ENCODE data around the gene EDEM3.
A peak's percentile ranks its signal among the peaks of the same experiment; 100 is the strongest.

The EDEM3 gene

DNA sequence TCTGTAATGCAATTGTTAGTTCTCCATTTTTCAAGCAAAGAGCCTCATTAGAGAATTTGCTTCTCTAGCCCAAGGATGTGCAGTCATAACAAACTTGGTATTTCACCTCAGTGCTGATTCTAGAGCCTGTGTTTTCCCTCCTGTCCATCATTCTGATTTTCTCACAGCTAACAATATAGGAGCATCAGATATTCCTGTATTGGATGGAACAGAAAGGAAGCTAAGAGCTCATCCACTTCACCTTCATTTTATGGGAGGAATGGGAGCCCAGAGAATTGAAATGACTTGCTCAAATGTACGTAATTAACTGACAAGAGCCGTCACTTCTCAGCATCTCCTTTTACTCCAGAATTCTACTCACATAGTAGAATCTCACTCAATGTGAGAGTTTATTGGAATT lies 96.6 kb downstream of the EDEM3 start:
- Histone ChIP-seq H3K9me3 (ENCODE audit: insufficient read depth, low read depth, low read length) (no peaks in the 10 kb centered on the region), H2AFZ (ENCODE audit: insufficient read depth, low read length, poor library complexity) (no peak overlapping the region), H3K27ac (ENCODE audit: low read depth, low read length) (no peak overlapping the region), H3K36me3 (ENCODE audit: control insufficient read depth in 1 of 2, insufficient read depth in 2 of 2, low read length in 2 of 2) (no peaks in the 10 kb centered on the region), H3K27me3 (ENCODE audit: insufficient read depth, low read length) (no peaks in the 10 kb centered on the region), H3K4me3 (ENCODE audit: low read depth, low read length) (no peak overlapping the region), H3K79me2 (ENCODE audit: control insufficient read depth, insufficient read depth, low read length, poor library complexity) (no peaks in the 10 kb centered on the region), H3K4me2 (ENCODE audit: low read length) (no peak overlapping the region), H4K12ac (ENCODE audit: low read depth, low read length) (no peak overlapping the region), H4K91ac (ENCODE audit: low read depth, low read length) (no peak overlapping the region), H2BK120ac (ENCODE audit: insufficient read depth, low read length, poor library complexity) (no peak overlapping the region), H3K18ac (ENCODE audit: low read length) (no peak overlapping the region), H2AK5ac (ENCODE audit: low read length) (no peak overlapping the region), H3K4me1 (ENCODE audit: control insufficient read depth in 1 of 2, insufficient read depth in 2 of 2, low read length in 2 of 2) (no peaks in the 10 kb centered on the region), H2BK5ac (ENCODE audit: low read depth, low read length, poor library complexity) (no peak overlapping the region), H3K9ac (ENCODE audit: low read length) (no peak overlapping the region), H2BK12ac (ENCODE audit: low read length) (no peak overlapping the region), H4K8ac (ENCODE audit: low read depth, low read length) (no peak overlapping the region), H3K23ac (ENCODE audit: low read length) (no peak overlapping the region), H3K4ac (ENCODE audit: low read depth, low read length) (no peak overlapping the region), H3K79me1 (ENCODE audit: low read length) (no peaks in the 10 kb centered on the region), H3K14ac (ENCODE audit: low read length) (no peak overlapping the region)
- no peak for DNase-seq
- no CpG with 5 or more reads among the region's 2 CpGs for WGBS (ENCODE audit: extremely low coverage, insufficient coverage, insufficient read length)

DNA sequence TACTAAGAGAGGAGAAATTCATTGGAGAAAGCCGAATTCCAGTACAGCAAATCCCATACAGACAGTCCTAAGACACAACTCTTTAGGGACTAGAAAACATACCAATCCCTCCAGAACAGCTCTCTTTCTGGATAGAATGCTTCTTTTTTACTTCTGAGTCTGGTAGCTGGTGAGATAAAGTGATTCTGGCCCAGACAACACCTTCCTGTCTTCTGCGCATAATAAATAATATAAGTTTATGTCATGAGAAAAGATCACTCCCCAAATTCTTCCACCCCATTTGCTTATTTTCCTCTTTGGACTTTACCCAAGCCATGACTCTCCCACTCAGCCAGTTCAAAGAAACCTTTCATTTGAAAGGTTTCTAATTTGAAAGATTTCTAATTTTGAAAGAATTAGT lies 98.4 kb downstream of the EDEM3 start:
- Histone ChIP-seq H2BK12ac (ENCODE audit: low read length) (no peak overlapping the region), H2AK5ac (ENCODE audit: low read length) (no peak overlapping the region), H3K23ac (ENCODE audit: low read length) (no peak overlapping the region), H3K27me3 (ENCODE audit: insufficient read depth, low read length) (no peaks in the 10 kb centered on the region), H3K79me1 (ENCODE audit: low read length) (no peaks in the 10 kb centered on the region), H3K79me2 (ENCODE audit: control insufficient read depth, insufficient read depth, low read length, poor library complexity) (no peaks in the 10 kb centered on the region), H3K27ac (ENCODE audit: low read depth, low read length) (no peak overlapping the region), H3K9ac (ENCODE audit: low read length) (no peak overlapping the region), H3K18ac (ENCODE audit: low read length) (no peak overlapping the region), H3K4me3 (ENCODE audit: low read depth, low read length) (no peak overlapping the region), H4K91ac (ENCODE audit: low read depth, low read length) (no peak overlapping the region), H4K12ac (ENCODE audit: low read depth, low read length) (no peak overlapping the region), H3K4me1 (ENCODE audit: control insufficient read depth in 1 of 2, insufficient read depth in 2 of 2, low read length in 2 of 2) (no peaks in the 10 kb centered on the region), H2AFZ (ENCODE audit: insufficient read depth, low read length, poor library complexity) (no peak overlapping the region), H2BK5ac (ENCODE audit: low read depth, low read length, poor library complexity) (no peak overlapping the region), H4K8ac (ENCODE audit: low read depth, low read length) (no peak overlapping the region), H3K4ac (ENCODE audit: low read depth, low read length) (no peak overlapping the region), H2BK120ac (ENCODE audit: insufficient read depth, low read length, poor library complexity) (no peak overlapping the region), H3K9me3 (ENCODE audit: insufficient read depth, low read depth, low read length) (no peaks in the 10 kb centered on the region), H3K14ac (ENCODE audit: low read length) (no peak overlapping the region), H3K4me2 (ENCODE audit: low read length) (no peak overlapping the region), H3K36me3 (ENCODE audit: control insufficient read depth in 1 of 2, insufficient read depth in 2 of 2, low read length in 2 of 2) (no peaks in the 10 kb centered on the region)
- WGBS (ENCODE audit: extremely low coverage, insufficient coverage, insufficient read length) = no CpG with 5 or more reads among the region's 2 CpGs
- no peak for DNase-seq

- Histone ChIP-seq H3K27ac (ENCODE audit: low read depth, low read length) (no peak overlapping the region), H3K27me3 (ENCODE audit: insufficient read depth, low read length) (no peaks in the 10 kb centered on the region), H4K8ac (ENCODE audit: low read depth, low read length) (no peak overlapping the region), H2AK5ac (ENCODE audit: low read length) (no peak overlapping the region), H4K12ac (ENCODE audit: low read depth, low read length) (no peak overlapping the region), H3K4ac (ENCODE audit: low read depth, low read length) (no peak overlapping the region), H3K18ac (ENCODE audit: low read length) (no peak overlapping the region), H2BK120ac (ENCODE audit: insufficient read depth, low read length, poor library complexity) (no peak overlapping the region), H2AFZ (ENCODE audit: insufficient read depth, low read length, poor library complexity) (no peak overlapping the region), H3K4me1 (ENCODE audit: control insufficient read depth in 1 of 2, insufficient read depth in 2 of 2, low read length in 2 of 2) (no peaks in the 10 kb centered on the region), H4K91ac (ENCODE audit: low read depth, low read length) (no peak overlapping the region), H3K23ac (ENCODE audit: low read length) (no peak overlapping the region), H3K4me3 (ENCODE audit: low read depth, low read length) (no peak overlapping the region), H3K14ac (ENCODE audit: low read length) (no peak overlapping the region), H3K36me3 (ENCODE audit: control insufficient read depth in 1 of 2, insufficient read depth in 2 of 2, low read length in 2 of 2) (no peaks in the 10 kb centered on the region), H3K9ac (ENCODE audit: low read length) (no peak overlapping the region), H3K9me3 (ENCODE audit: insufficient read depth, low read depth, low read length) (no peaks in the 10 kb centered on the region), H3K79me1 (ENCODE audit: low read length) (no peaks in the 10 kb centered on the region), H2BK5ac (ENCODE audit: low read depth, low read length, poor library complexity) (no peak overlapping the region), H3K4me2 (ENCODE audit: low read length) (no peak overlapping the region), H3K79me2 (ENCODE audit: control insufficient read depth, insufficient read depth, low read length, poor library complexity) (no peaks in the 10 kb centered on the region), H2BK12ac (ENCODE audit: low read length) (no peak overlapping the region)
- DNase-seq = no peak
These were observed 99.5 kb downstream of the EDEM3 start for GRCh38 chr1:184655185-184655584.

DNA sequence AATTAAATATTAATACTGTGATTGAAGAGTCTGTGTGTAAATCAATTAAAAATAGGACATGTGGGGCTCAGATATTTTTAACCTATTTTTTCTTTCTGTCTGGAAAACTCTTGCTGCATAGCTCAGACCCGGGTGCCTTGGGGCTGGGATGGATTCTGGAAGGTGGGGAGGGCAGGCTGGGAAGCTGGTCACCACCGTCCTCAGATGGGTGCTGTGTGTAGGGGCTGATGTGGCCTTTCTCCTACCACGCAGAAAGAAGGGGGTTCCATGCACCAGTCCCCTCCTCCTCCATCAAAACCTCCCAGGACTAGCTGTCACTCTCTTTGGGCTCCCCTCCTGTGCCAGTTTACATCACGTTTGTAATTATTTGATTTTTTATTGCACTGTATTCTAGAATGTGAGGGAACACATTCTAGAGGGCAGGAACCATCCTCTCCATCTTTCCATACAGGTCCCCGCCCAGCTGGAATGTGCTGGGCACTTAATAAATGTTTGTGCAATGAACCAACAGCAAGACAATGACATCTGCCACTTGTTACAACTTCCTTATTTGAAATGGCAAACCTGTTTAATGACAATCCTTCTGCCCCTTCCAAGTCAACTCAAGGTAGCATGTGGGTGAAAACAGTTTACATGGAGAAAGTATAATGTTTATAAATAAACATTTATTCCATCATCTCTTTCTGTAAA lies 104.3 kb downstream of the EDEM3 start:
- no peaks in the 10 kb centered on the region for H3K79me2 ChIP-seq (ENCODE audit: control insufficient read depth, insufficient read depth, low read length, poor library complexity)
- no CpG with 5 or more reads among the region's 5 CpGs for WGBS (ENCODE audit: extremely low coverage, insufficient coverage, insufficient read length)
- no peak overlapping the region for H3K4me3 ChIP-seq (ENCODE audit: low read depth, low read length)
- no peaks in the 10 kb centered on the region for H3K9me3 ChIP-seq (ENCODE audit: insufficient read depth, low read depth, low read length)
- no peak overlapping the region for H3K4me2 ChIP-seq (ENCODE audit: low read length)
- H3K4ac ChIP-seq (ENCODE audit: low read depth, low read length) = no peak overlapping the region
- H4K12ac ChIP-seq (ENCODE audit: low read depth, low read length) = no peak overlapping the region
- DNase-seq = peak; percentile 18 to 74
- H3K27ac ChIP-seq (ENCODE audit: low read depth, low read length) = no peak overlapping the region
- no peaks in the 10 kb centered on the region for H3K36me3 ChIP-seq (ENCODE audit: control insufficient read depth in 1 of 2, insufficient read depth in 2 of 2, low read length in 2 of 2)
- no peak overlapping the region for H3K9ac ChIP-seq (ENCODE audit: low read length)
- H2AFZ ChIP-seq (ENCODE audit: insufficient read depth, low read length, poor library complexity) = no peak overlapping the region
- H4K8ac ChIP-seq (ENCODE audit: low read depth, low read length) = no peak overlapping the region
- peaks cover 0 to 2% of the 10 kb centered on the region in 2 experiments for H3K4me1 ChIP-seq (ENCODE audit: control insufficient read depth in 1 of 2, insufficient read depth in 2 of 2, low read length in 2 of 2)
- H2BK5ac ChIP-seq (ENCODE audit: low read depth, low read length, poor library complexity) = no peak overlapping the region
- H3K79me1 ChIP-seq (ENCODE audit: low read length) = no peaks in the 10 kb centered on the region
- no peak overlapping the region for H4K91ac ChIP-seq (ENCODE audit: low read depth, low read length)
- H2BK120ac ChIP-seq (ENCODE audit: insufficient read depth, low read length, poor library complexity) = no peak overlapping the region
- H3K14ac ChIP-seq (ENCODE audit: low read length) = no peak overlapping the region
- H2AK5ac ChIP-seq (ENCODE audit: low read length) = no peak overlapping the region
- no peak overlapping the region for H2BK12ac ChIP-seq (ENCODE audit: low read length)
- no peak overlapping the region for H3K18ac ChIP-seq (ENCODE audit: low read length)
- no peak overlapping the region for H3K23ac ChIP-seq (ENCODE audit: low read length)
- H3K27me3 ChIP-seq (ENCODE audit: insufficient read depth, low read length) = no peaks in the 10 kb centered on the region
